A673 (cell line): Measurements from ENCODE around the gene ESPN. TPM values are rescaled to one million over a fixed set of nuclear protein-coding genes. Genes with fewer than 3 reads are reported as not detected.

Source experiments
- BruUV-seq: library from RNA; stranded (reverse); fragments of 400-500 nt; replicated peaks from 2 replicates; lab custom pipeline; 2021; lab: Mats Ljungman, UMichigan
- CTCF ChIA-PET: fragments of 300-600 bp; sonication (Branson Sonifier 250); formaldehyde crosslinking; loops from one replicate; lab custom pipeline; 2022; ENCODE audit warnings: antibody characterized with exemption; lab: Charles Lee
- POLR2A ChIA-PET: fragments of 300-600 bp; sonication (Branson Sonifier 250); formaldehyde crosslinking; loops from one replicate; lab custom pipeline; 2022; ENCODE audit warnings: antibody characterized with exemption; ENCODE audit not compliant: low non-redundant PET; lab: Charles Lee
- DNase-seq: peaks from one replicate; pipeline ENCODE4 v3.0.0-alpha.2; 2015; ENCODE audit warnings: low spot score
- H3K27ac ChIP-seq: fragments of 200-600 bp; sonication (generic); 2 replicates; pipeline ENCODE4 v1.5.1; 2016; ENCODE audit warnings: mixed run types, low read depth, mild to moderate bottlenecking, mixed read lengths, antibody characterized with exemption, low read length; ENCODE audit not compliant: poor library complexity, severe bottlenecking
- H3K27me3 ChIP-seq: fragments of 200-600 bp; sonication (generic); replicated peaks from 2 replicates; pipeline ENCODE4 v1.6.1; 2017; ENCODE audit warnings: mixed run types, low read depth, mild to moderate bottlenecking, mixed read lengths, antibody characterized with exemption, low read length; ENCODE audit not compliant: insufficient read depth, poor library complexity
- H3K36me3 ChIP-seq: fragments of 200-600 bp; sonication (generic); 2 replicates; pipeline ENCODE4 v1.6.1; 2016; ENCODE audit warnings: mixed run types, mild to moderate bottlenecking, mixed read lengths, antibody characterized with exemption, low read length; ENCODE audit not compliant: insufficient read depth, poor library complexity, severe bottlenecking
- H3K4me1 ChIP-seq: fragments of 200-600 bp; sonication (generic); 2 replicates; pipeline ENCODE4 v1.6.1; 2017; ENCODE audit warnings: mixed run types, mild to moderate bottlenecking, mixed read lengths, antibody characterized with exemption, low read length; ENCODE audit not compliant: insufficient read depth, poor library complexity, severe bottlenecking
- H3K4me3 ChIP-seq: fragments of 200-600 bp; sonication (generic); 2 replicates; pipeline ENCODE4 v1.5.1; 2016; ENCODE audit warnings: low read depth, mixed run types, mild to moderate bottlenecking, mixed read lengths, low read length; ENCODE audit not compliant: poor library complexity, severe bottlenecking
- H3K9me3 ChIP-seq: fragments of 200-600 bp; sonication (generic); 2 replicates; pipeline ENCODE4 v1.6.1; 2016; ENCODE audit warnings: mixed run types, low read depth, mild to moderate bottlenecking, mixed read lengths, antibody characterized with exemption, low read length; ENCODE audit not compliant: poor library complexity, severe bottlenecking
- CTCF ChIP-seq: fragments of 300-800, 200-600 bp; sonication (generic); conservative IDR thresholded peaks from 2 replicates; pipeline ENCODE4 v1.5.1; 2017; ENCODE audit warnings: low read depth, mild to moderate bottlenecking, antibody characterized with exemption, low read length, moderate library complexity, mixed read lengths
- EZH2 ChIP-seq: fragments of 200-600 bp; sonication (generic); IDR thresholded peaks from 2 replicates; pipeline ENCODE4 v1.6.1; 2017; ENCODE audit warnings: borderline replicate concordance, low read depth, mild to moderate bottlenecking, mixed read lengths, antibody characterized with exemption, low read length; ENCODE audit not compliant: poor library complexity, severe bottlenecking
- intact Hi-C: fragments of 100-400 bp; cut with micrococcal nuclease; formaldehyde crosslinking; loops from one replicate; pipeline ENCODE4 v1.10.0; 2022; ENCODE audit not compliant: unreplicated experiment
- total RNA-seq: library from RNA; stranded (reverse); gene quantifications from 2 replicates; pipeline ENCODE4 v1.2.3, GENCODE V29; 2021

ESPN gene
- total RNA-seq, 1 experiment from 2014 or later = not detected

GRCh38 chr1:6419397-6419803, 5.2 kb upstream of the ESPN start:
- Histone ChIP-seq H3K4me1 (peaks cover 12% of the 10 kb centered on the region), H3K36me3 (no peaks in the 10 kb centered on the region), H3K27me3 (peaks cover 94% of the 10 kb centered on the region), H3K27ac (no peak overlapping the region), H3K9me3 (no peaks in the 10 kb centered on the region), H3K4me3 (peak overlapping the region; percentile 21)
- CTCF ChIA-PET = interaction anchor here (0.6 to 1.1 kb wide), 3 partner anchors 14 to 875 kb away, joined by 3 to 4 read pairs (median 3); no protein-coding TSS in a partner anchor
- intact Hi-C loops = no loop called here
- no TSS peak for BruUV-seq
- TF ChIP-seq CTCF (no peak), EZH2 (no peak)
- no peak for DNase-seq
- POLR2A ChIA-PET = no interaction called here

- no TSS peak for BruUV-seq
- H3K4me1 ChIP-seq = peaks cover 12% of the 10 kb centered on the region
- POLR2A ChIA-PET = interaction anchor here (0.6 kb wide), 1 partner anchor 239 kb away, joined by 3 read pairs; no protein-coding TSS in a partner anchor
- CTCF ChIA-PET = interaction anchor here (0.5 to 1.1 kb wide), 5 partner anchors 12 to 875 kb away, joined by 3 to 9 read pairs (median 3); no protein-coding TSS in a partner anchor
- H3K4me3 ChIP-seq = peak within 1 kb of the TSS; percentile 21
- intact Hi-C loops = no loop called here
- H3K27me3 ChIP-seq = peaks cover 94% of the 10 kb centered on the region
- TF ChIP-seq CTCF (no peak), EZH2 (peak; percentile 85)
- no peaks in the 10 kb centered on the region for H3K9me3 ChIP-seq
- no peak within 1 kb of the TSS for H3K27ac ChIP-seq
- H3K36me3 ChIP-seq = no peaks in the 10 kb centered on the region
- no peak for DNase-seq
Measured at GRCh38 chr1:6419804-6420453, 4.6 kb upstream of the ESPN start, which contains the start of gene HES2. Gene HES2, minus strand, starts transcription at chr1:6419919. Its CDS starts 99 bp downstream, at chr1:6419820.

GRCh38 chr1:6420454-6421042, 4.0 kb upstream of the ESPN start:
- intact Hi-C loops = no loop called here
- DNase-seq = no peak
- TF ChIP-seq CTCF (no peak), EZH2 (no peak)
- CTCF ChIA-PET = interaction anchor here (0.5 to 0.7 kb wide), 2 partner anchors 13 to 583 kb away, joined by 3 to 9 read pairs; no protein-coding TSS in a partner anchor
- no TSS peak for BruUV-seq
- H3K36me3 ChIP-seq = no peaks in the 10 kb centered on the region
- H3K27ac ChIP-seq = no peak overlapping the region
- no peaks in the 10 kb centered on the region for H3K9me3 ChIP-seq
- H3K4me3 ChIP-seq = peak overlapping the region; percentile 21
- H3K27me3 ChIP-seq = peaks cover 94% of the 10 kb centered on the region
- POLR2A ChIA-PET = interaction anchor here (0.6 kb wide), 1 partner anchor 238 kb away, joined by 3 read pairs; no protein-coding TSS in a partner anchor
- peaks cover 12% of the 10 kb centered on the region for H3K4me1 ChIP-seq
